VCaP (cell line): ENCODE measurements around the gene KCNQ2.

Experiments used
- H3K27ac ChIP-seq: fragments of 450-650 bp; 2 replicates; pipeline ENCODE4 v1.5.1; 2017
- CTCF ChIP-seq: fragments of 450-650 bp; conservative IDR thresholded peaks from 2 replicates; pipeline ENCODE4 v1.5.1; 2017; ENCODE audit warnings: mild to moderate bottlenecking, moderate library complexity

KCNQ2 gene

DNA sequence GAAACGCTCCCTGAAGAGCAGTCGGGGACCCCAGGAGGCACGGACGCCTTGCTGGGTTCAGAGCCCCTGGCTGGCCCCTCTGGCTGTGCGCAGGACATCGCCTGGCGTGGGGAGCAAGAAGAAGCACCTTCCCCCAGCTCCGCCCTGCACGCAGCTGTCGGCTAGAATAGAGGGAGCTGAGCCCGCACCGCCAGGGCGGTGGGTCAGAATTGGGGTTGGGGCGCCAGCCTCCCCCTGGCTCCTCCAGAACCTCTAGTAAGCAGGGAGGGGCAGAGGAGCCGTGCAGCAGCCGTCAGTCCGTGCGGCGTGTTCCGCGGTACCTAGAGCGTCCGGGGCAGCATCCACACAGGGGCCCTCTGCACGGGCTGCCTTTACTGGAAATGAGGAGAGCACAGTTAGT, 53.2 kb downstream of the KCNQ2 start:
- H3K27ac ChIP-seq: no peak overlapping the region
- TF ChIP-seq CTCF: no peak

DNA sequence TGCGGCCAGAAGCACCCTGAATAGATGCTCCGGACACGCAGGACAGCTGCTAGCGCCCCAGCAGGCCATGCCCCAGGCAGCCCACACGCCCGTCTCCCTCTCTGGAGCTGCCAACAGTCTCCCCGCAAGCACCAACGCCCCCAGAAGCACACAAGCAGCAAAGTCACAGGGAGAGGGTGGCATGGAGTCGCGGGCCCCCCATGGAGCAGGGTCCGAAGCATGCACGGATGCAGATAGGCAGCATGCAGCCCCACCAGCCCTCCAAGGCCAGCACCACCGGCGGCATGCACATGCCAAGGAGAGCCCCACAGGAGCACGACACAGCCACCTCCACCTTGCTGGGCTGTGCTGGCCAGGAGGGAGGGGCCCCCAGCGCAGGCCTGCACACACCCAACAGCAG, 53.8 kb downstream of the KCNQ2 start:
- no peak for TF ChIP-seq CTCF
- H3K27ac ChIP-seq: no peak overlapping the region

DNA sequence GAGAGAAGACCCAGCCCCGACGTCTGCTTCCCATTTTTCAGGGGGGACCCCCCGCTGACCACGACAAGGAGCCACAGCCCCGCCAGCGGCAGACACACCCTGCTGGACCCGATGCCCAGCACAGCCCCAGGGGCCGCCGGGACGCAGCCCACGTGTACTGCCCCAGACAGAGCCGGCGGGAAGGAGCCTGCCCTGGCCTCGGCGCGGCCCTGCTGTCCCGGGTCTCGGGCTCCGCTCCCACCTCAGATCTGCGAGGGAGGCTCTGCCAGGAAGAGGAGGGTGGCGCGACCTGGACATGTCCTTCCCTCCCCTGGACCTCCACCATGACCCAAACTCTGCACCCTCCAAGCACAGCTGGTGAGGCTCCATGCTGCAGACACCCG, 54.7 kb downstream of the KCNQ2 start:
- H3K27ac ChIP-seq: no peak overlapping the region
- no peak for TF ChIP-seq CTCF

DNA sequence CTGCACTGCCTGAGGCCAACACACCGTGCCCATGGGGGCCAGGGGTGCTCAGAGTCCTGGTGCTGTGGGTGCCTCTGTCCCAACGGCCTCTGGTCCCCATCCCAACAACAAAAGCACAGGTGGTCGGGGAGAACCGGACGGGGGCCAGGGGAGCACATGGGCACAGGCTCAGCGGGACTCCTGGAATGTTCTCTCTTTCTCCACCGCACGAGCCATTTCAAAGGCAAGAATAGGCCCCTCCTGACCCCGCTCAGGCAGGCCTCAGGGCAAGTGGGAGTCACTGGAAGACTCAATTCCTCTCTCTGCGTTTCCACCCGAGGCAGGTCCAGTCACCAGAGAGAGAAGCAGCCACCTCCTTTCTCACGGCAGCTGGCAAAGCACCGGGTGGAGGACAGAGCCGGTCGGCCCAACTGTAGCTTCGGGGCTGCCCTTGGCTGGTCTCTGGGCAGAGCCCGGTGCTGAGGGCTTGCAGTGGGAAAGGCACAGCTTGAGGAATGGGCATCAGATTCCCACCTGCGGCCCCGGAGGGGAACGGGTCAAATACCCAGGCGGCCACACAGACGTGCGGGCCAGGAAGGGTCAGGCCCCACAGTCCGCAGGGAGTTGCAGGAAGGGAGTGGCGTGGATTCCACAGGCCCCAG, 55.2 kb downstream of the KCNQ2 start:
- H3K27ac ChIP-seq: no peak overlapping the region
- no peak for TF ChIP-seq CTCF

GRCh38 chr20:63416631-63417030, 55.8 kb downstream of the KCNQ2 start:
- no peak overlapping the region for H3K27ac ChIP-seq
- no peak for TF ChIP-seq CTCF

GRCh38 chr20:63415647-63416391, 56.6 kb downstream of the KCNQ2 start:
- no peak for TF ChIP-seq CTCF
- no peak overlapping the region for H3K27ac ChIP-seq

GRCh38 chr20:63414720-63415430, 57.6 kb downstream of the KCNQ2 start:
- no peak for TF ChIP-seq CTCF
- no peak overlapping the region for H3K27ac ChIP-seq
